GM20431 (cell line): ENCODE data around the gene TMEM132D.
"Not testable (repeated sequence)": the region's sequence is repeated elsewhere in the genome, so short reads cannot be mapped to it uniquely, and the experiment has no call there.

Experiments
- in situ Hi-C: fragments of 300-500 bp; cut with MseI, MboI; formaldehyde crosslinking; loops from one replicate; pipeline ENCODE4 v1.15.0; 2020; ENCODE audit warnings: low sequenced_read_pairs; ENCODE audit not compliant: unreplicated experiment

TMEM132D gene

DNA sequence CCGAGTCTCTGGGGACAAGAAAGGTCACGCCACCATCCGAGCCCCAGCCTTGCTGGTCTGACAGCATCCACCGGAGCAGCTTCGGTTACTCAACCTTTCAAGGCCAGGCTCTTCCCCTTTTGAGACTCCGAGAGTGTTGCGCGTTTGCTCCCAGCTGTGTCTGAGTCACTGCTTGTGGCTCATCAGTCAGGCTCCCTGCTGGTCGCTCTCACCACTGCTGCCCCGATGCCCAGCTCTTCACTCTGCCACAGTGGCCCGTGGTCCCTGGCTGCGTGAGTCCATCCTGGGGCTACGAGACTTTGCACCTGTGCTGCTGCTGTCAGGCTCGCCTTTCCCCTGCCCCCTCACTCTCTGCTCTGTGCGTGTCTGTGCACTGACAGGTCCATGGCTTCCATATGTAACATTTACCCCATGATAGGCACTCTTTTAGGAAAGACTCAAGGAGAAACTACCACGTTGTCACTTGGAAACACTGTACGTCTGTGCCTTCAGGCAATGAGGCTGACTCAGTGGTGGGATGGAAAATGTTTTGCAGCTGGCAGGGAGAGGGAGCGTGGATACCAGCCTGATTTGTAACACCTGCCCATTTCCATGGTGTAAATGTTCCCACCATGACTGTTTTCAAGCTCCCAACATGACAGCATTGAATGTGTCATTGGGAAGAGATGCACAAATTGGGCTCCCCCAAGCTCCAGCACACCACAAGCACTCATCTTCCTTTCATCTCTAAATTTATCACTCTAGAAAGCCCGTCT is 350.7 kb downstream of the TMEM132D start:
- in situ Hi-C loops, result no loop called here

DNA sequence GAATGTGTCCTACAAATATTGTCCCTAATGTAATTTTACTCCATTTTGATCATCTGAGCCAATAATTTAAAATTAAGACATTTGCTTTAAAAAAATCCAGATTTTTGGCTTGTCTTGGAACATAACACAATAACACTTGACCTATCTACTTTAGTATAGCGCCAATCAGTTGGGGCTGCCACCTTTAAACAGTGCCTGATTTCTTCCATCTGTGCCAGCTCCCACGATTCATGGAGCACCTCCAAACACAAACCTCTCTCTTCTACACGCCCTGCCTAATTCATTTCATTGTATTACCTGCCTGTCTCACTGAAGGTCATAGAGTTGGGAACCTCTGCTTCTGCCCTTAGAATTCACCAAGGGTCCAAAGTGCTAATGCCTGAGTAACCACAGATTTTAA is 352.4 kb downstream of the TMEM132D start:
- in situ Hi-C loops, result no loop called here

- in situ Hi-C loops, result no loop called here
Measured at GRCh38 chr12:129550353-129550752, 353.5 kb downstream of the TMEM132D start.

DNA sequence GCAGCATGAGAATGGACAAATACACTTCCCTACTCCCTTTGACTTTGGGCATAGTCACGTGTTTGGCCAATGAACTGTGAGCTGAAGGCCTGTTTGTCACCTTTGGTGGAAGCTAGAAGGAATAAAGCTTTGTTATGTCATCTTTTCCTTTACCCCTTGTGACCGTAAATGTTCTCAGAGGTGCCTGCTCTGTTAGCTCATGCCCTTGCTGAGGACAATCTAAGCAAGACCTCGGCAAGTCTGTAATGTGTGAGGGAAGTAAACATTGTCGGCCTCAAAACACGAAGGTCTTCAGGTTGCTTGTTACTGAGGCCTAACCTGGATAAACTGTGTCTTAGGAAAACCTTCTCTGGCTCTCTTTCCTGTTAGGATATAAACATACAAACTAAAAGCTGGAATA is 354.2 kb downstream of the TMEM132D start:
- in situ Hi-C loops, result no loop called here

DNA sequence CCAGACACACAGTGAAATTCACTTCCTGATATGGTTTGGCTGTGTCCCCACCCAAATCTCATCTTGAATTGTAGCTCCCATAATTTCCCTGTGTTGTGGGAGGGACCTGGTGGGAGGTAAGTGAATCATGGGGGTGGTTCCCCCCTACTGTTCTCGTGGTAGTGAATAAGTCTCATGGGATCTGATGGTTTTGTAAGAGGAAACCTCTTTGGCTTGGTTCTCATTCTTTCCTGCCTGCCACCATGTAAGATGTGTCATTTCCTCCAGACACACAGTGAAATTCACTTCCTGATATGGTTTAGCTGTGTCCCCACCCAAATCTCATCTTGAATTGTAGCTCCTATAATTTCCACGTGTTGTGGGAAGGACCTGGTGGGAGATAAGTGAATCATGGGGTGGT is 354.8 kb downstream of the TMEM132D start:
- in situ Hi-C loops, result not testable (repeated sequence)

- in situ Hi-C loops, result no loop called here
Measured at GRCh38 chr12:129544716-129545115, 359.1 kb downstream of the TMEM132D start.

DNA sequence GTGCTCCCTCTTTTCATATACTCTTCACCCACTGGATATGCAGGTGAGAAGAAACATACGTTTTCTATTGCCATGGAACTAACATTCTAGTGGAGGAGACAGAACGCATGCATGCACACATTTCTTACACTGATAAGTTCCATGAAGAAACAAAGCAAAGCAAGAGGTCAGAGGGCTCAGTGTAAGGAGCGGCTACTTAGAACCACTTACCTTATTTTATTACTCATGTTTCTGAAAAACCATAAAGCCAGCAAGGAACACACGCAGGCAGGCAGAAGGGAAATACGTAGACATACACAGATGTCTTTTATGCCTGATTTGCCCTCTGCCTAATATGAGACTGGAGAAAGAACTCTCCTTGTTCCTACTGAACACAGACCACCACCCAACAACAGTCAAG is 362.9 kb downstream of the TMEM132D start:
- in situ Hi-C loops, result no loop called here

GRCh38 chr12:129540249-129540648 is 363.6 kb downstream of the TMEM132D start:
- in situ Hi-C loops, result no loop called here

DNA sequence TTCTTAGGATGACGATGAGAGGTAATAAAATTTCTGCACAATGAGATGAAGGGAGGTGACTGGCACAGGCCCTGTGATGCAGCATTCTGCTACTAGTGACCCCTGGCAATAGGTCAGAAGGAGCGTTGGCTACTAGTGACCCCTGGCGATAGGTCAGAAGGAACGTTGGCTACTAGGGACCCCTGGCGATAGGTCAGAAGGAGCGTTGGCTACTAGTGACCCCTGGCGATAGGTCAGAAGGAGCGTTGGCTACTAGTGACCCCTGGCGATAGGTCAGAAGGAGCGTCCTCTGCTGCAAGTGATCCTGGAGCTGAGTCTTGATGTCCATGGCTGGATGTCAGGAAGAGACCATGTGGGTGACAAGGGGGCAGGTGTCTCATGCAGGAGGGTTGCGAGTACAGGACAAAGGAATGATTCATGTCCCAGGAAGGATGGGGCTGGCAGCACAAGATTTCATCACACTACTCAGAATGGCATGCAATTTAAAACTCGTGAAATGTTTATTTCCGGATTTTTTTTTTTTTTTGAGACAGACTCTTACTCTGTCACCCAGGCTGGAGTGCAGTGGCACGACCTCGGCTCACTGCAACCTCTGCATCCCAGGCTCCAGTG is 365.0 kb downstream of the TMEM132D start:
- in situ Hi-C loops, result not testable (repeated sequence)

- in situ Hi-C loops, result no loop called here
Measured at GRCh38 chr12:129538137-129538536, 365.7 kb downstream of the TMEM132D start.

GRCh38 chr12:129534966-129535750 is 368.7 kb downstream of the TMEM132D start:
- in situ Hi-C loops, result no loop called here

DNA sequence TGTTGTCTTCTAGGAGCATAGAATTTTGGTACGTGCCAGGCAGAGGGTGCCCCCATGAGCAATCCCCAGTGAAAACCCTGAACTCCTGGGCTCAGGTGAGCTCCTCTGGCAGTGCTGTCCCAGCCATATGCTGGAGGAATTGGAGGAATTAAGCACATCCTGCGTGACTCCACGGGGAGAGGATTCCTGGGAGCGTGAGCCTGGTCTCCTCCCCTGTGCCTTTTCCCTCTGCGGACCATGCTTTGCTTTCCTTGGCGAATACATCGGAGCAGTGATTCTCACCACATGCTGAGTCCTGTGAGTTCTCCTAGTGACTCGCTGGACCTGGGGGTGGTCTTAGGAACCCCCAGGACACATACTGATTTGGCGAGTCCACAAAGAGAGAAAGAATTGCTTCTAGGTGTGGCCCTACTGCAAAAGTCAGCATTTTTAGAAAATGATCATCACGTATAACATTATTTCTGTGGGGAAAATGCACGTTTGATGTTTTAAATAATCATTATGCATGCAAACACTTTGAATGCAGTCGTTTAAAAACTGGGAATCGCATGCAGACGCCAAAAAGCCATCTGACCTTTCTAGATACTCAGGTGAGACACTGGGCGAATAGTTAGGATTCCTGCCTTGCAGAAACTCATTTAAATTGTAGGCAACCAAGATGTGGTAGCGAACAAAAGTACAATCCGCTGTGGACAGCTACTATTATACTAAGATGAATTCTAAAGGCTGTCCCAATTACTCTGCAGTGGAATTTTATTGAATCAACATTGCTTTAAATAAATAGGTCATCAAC is 370.9 kb downstream of the TMEM132D start:
- in situ Hi-C loops, result no loop called here

GRCh38 chr12:129532082-129532481 is 371.7 kb downstream of the TMEM132D start:
- in situ Hi-C loops, result no loop called here

DNA sequence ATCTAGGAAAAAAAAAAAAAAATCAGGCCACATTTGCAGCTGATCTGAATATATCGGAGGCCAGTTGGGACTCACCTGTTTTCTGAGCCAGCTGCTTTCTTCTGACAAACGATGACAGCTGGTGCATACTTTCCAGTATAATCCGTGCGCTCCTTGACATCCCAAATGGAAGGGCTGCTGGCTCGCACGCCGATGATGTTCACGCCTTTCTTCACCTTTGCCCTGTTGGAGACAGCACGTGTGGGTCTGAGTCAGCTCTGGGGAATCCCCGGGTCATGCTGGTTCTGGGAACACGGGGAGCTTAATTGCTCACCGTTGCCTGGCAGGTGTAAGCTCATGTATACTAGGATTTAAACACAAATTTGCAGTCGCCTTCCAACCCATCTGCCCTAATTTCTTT is 372.8 kb downstream of the TMEM132D start:
- in situ Hi-C loops, result no loop called here

DNA sequence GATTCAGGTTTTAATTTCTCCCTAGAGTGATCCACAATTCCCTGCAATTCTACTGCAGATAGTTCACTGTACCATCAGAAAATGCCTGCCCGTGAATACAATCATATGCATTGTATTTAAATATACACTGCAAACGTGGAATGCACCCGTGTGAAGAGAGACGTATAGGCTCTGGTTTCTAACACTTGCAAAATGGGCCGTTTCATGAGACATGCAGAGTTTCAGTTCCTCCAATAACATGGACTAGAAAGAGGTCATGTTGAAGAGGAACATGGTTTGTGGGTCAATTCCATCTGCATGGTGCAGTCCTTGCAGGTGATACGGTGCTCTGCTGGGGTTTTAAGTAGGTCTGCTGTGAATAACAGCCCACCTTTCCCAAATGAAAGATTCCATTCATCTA is 373.3 kb downstream of the TMEM132D start:
- in situ Hi-C loops, result no loop called here

- in situ Hi-C loops, result no loop called here
Measured at GRCh38 chr12:129527506-129527905, 376.3 kb downstream of the TMEM132D start.

- in situ Hi-C loops, result no loop called here
Measured at GRCh38 chr12:129523621-129524020, 380.2 kb downstream of the TMEM132D start.

GRCh38 chr12:129520739-129521138 is 383.1 kb downstream of the TMEM132D start:
- in situ Hi-C loops, result no loop called here

DNA sequence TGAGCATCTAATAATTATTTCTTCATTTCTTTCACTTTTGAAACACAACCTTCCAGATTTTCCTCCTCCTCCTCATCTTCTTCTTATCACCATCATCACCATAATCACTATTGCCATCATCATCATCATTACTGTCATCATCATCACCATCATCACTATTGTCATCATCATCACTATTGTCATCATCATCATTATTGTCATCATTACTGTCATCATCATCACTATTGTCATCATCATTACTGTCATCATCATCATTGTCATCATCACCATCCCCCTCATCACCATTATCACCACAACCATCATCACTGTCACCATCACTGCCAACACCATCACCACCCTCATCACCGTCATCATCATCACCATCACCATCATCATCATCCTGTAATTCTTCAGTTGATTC is 400.0 kb downstream of the TMEM132D start:
- in situ Hi-C loops, result no loop called here

DNA sequence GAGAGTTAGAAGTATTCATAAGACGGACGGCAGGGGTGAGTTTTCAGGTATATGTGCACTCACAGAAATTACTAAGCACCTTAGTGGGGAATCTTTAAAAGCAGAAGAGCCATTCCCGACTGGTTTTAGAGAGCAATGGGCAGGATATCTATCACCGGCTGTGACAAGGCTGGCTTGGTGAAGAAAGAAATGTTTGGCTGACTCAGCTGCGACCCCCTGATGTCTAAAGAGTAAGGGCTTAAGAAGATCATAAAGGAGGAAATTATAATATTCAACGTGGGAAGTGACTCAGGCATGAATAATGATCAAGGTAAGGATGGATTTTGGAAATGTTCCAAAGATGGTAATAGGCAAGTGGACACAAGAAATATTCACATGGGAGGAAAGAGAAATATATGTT is 407.6 kb downstream of the TMEM132D start:
- in situ Hi-C loops, result no loop called here
